H9 (cell line): ENCODE results near the gene ODAD4. TPM values are rescaled to one million over a fixed set of nuclear protein-coding genes. Genes with fewer than 3 reads are reported as not detected.

Experiments
- DNase-seq: peaks from one replicate; pipeline ENCODE4 v3.0.0-alpha.2; 2017
- H2AFZ ChIP-seq: one replicate; pipeline ENCODE4 v1.6.1; 2013; ENCODE audit warnings: mild to moderate bottlenecking, low read length, control low read depth, moderate library complexity
- H2AK5ac ChIP-seq: 2 replicates; pipeline ENCODE4 v1.6.1; 2013; ENCODE audit warnings: low read length, control low read depth, mixed read lengths; ENCODE audit not compliant: insufficient read length
- H2BK120ac ChIP-seq: one replicate; pipeline ENCODE4 v1.6.1; 2013; ENCODE audit warnings: low read depth, mild to moderate bottlenecking, low read length, control low read depth, inconsistent platforms; ENCODE audit not compliant: poor library complexity, severe bottlenecking
- H2BK12ac ChIP-seq: 2 replicates; pipeline ENCODE4 v1.6.1; 2013; ENCODE audit warnings: low read length, control low read depth, mixed read lengths, low read depth; ENCODE audit not compliant: insufficient read length
- H2BK15ac ChIP-seq: 2 replicates; pipeline ENCODE4 v1.6.1; 2013; ENCODE audit warnings: low read depth, low read length, control low read depth
- H2BK20ac ChIP-seq: one replicate; pipeline ENCODE4 v1.6.1; 2013; ENCODE audit warnings: low read depth, mild to moderate bottlenecking, low read length, control low read depth, inconsistent platforms; ENCODE audit not compliant: poor library complexity, severe bottlenecking
- H2BK5ac ChIP-seq: 2 replicates; pipeline ENCODE4 v1.6.1; 2013; ENCODE audit warnings: low read length, control low read depth, mixed read lengths; ENCODE audit not compliant: insufficient read length
- H3K14ac ChIP-seq: 2 replicates; pipeline ENCODE4 v1.6.1; 2013; ENCODE audit warnings: low read length, control low read depth; ENCODE audit not compliant: insufficient read depth
- H3K18ac ChIP-seq: 2 replicates; pipeline ENCODE4 v1.6.1; 2013; ENCODE audit warnings: low read depth, mild to moderate bottlenecking, mixed read lengths, low read length, control low read depth; ENCODE audit not compliant: insufficient read length
- H3K23ac ChIP-seq: 2 replicates; pipeline ENCODE4 v1.6.1; 2013; ENCODE audit warnings: low read length, control low read depth, mixed read lengths, low read depth; ENCODE audit not compliant: insufficient read length
- H3K23me2 ChIP-seq: 2 replicates; pipeline ENCODE4 v1.6.1; 2013; ENCODE audit warnings: low read depth, mild to moderate bottlenecking, mixed read lengths, low read length, control low read depth; ENCODE audit not compliant: insufficient read length, poor library complexity, severe bottlenecking
- H3K27ac ChIP-seq: 2 replicates; pipeline ENCODE4 v1.5.1; 2013; ENCODE audit warnings: low read length, control low read depth, mixed read lengths, low read depth; ENCODE audit not compliant: insufficient read length
- H3K27me3 ChIP-seq: 2 replicates; pipeline ENCODE4 v1.6.1; 2013; ENCODE audit warnings: low read length, control low read depth, inconsistent platforms; ENCODE audit not compliant: insufficient read depth
- H3K4ac ChIP-seq: 2 replicates; pipeline ENCODE4 v1.6.1; 2013; ENCODE audit warnings: low read depth, mild to moderate bottlenecking, control low read depth, inconsistent platforms, low read length, moderate library complexity
- H3K4me1 ChIP-seq: 2 replicates; pipeline ENCODE4 v1.6.1; 2013; ENCODE audit warnings: low read length, control low read depth, inconsistent platforms; ENCODE audit not compliant: insufficient read depth
- H3K4me2 ChIP-seq: 2 replicates; pipeline ENCODE4 v1.6.1; 2013; ENCODE audit warnings: low read length, control low read depth, mixed read lengths; ENCODE audit not compliant: insufficient read length, insufficient read depth
- H3K56ac ChIP-seq: 2 replicates; pipeline ENCODE4 v1.6.1; 2013; ENCODE audit warnings: low read depth, mild to moderate bottlenecking, mixed read lengths, low read length, control low read depth; ENCODE audit not compliant: insufficient read length
- H3K79me1 ChIP-seq: 2 replicates; pipeline ENCODE4 v1.6.1; 2013; ENCODE audit warnings: low read depth, mild to moderate bottlenecking, moderate library complexity, low read length, control low read depth, inconsistent platforms; ENCODE audit not compliant: insufficient read depth, poor library complexity, severe bottlenecking
- H3K79me2 ChIP-seq: 2 replicates; pipeline ENCODE4 v1.6.1; 2013; ENCODE audit warnings: low read length, control low read depth, inconsistent platforms; ENCODE audit not compliant: insufficient read depth
- H3K9ac ChIP-seq: 2 replicates; pipeline ENCODE4 v1.6.1; 2013; ENCODE audit warnings: low read length, control low read depth, mixed read lengths; ENCODE audit not compliant: insufficient read length; ENCODE audit errors: extremely low read depth
- H3K9me3 ChIP-seq: one replicate; pipeline ENCODE4 v1.6.1; 2013; ENCODE audit warnings: low read depth, low read length, inconsistent platforms; ENCODE audit not compliant: control insufficient read depth
- H3T11ph ChIP-seq: one replicate; pipeline ENCODE4 v1.6.1; 2013; ENCODE audit warnings: mild to moderate bottlenecking, low read length, control low read depth, inconsistent platforms
- H4K20me1 ChIP-seq: one replicate; pipeline ENCODE4 v1.6.1; 2013; ENCODE audit not compliant: control insufficient read depth, insufficient read length, insufficient read depth
- H4K5ac ChIP-seq: 2 replicates; pipeline ENCODE4 v1.6.1; 2013; ENCODE audit warnings: low read depth, mild to moderate bottlenecking, mixed read lengths, low read length, control low read depth; ENCODE audit not compliant: insufficient read length
- H4K8ac ChIP-seq: replicated peaks from 2 replicates; pipeline ENCODE4 v1.6.1; 2013; ENCODE audit warnings: low read length, control low read depth, mixed read lengths, low read depth; ENCODE audit not compliant: insufficient read length
- H4K91ac ChIP-seq: 2 replicates; pipeline ENCODE4 v1.6.1; 2013; ENCODE audit warnings: low read depth, mild to moderate bottlenecking, moderate library complexity, mixed read lengths, low read length, control low read depth; ENCODE audit not compliant: insufficient read length
- H3K27ac Mint-ChIP-seq, 3 experiments: 2 replicates in 2 of 3; 3 replicates in 1 of 3; pipeline ENCODE4 v1.8.0; 2020 to 2021; ENCODE audit warnings: mixed read lengths in 3 of 3, mild to moderate bottlenecking in 1 of 3, moderate library complexity in 1 of 3
- H3K27me3 Mint-ChIP-seq: 2 replicates; pipeline ENCODE4 v1.8.0; 2021; ENCODE audit warnings: low read depth, mild to moderate bottlenecking, moderate library complexity, mixed read lengths
- H3K36me3 Mint-ChIP-seq, 3 experiments: 2 replicates in 2 of 3; 3 replicates in 1 of 3; pipeline ENCODE4 v1.8.0; 2020 to 2021; ENCODE audit warnings: low read depth in 3 of 3, mixed read lengths in 3 of 3; ENCODE audit not compliant: insufficient read depth in 1 of 3
- H3K4me1 Mint-ChIP-seq, 2 experiments: 2 replicates each; pipeline ENCODE4 v1.8.0; 2020; ENCODE audit warnings: mixed read lengths in 2 of 2
- H3K4me3 Mint-ChIP-seq, 2 experiments: 2 replicates in 1 of 2; 3 replicates in 1 of 2; pipeline ENCODE4 v1.8.0; 2020 to 2021; ENCODE audit warnings: mild to moderate bottlenecking in 2 of 2, mixed read lengths in 2 of 2, moderate library complexity in 1 of 2
- H3K9me3 Mint-ChIP-seq, 2 experiments: 2 replicates in 1 of 2; 3 replicates in 1 of 2; pipeline ENCODE4 v1.8.0; 2020; ENCODE audit warnings: mild to moderate bottlenecking in 2 of 2, mixed read lengths in 2 of 2, moderate library complexity in 1 of 2
- CTCF ChIP-seq: fragments of 200-600 bp; sonication (generic); conservative IDR thresholded peaks from 3 replicates; pipeline ENCODE4 v1.8.0; 2021; ENCODE audit warnings: antibody characterized with exemption, mild to moderate bottlenecking
- WGBS: extraction: QIAGEN DNeasy Blood & Tissue Kit; methylation state at CpG from one replicate; pipeline ENCODE4 v1.1.7; 2013; ENCODE audit warnings: missing lambda C conversion rate, low lambda C conversion rate, mixed read lengths; ENCODE audit not compliant: insufficient read length; ENCODE audit errors: extremely low coverage; 5-methylcytosine and 5-hydroxymethylcytosine counted together
- total RNA-seq: library from RNA; stranded (reverse); gene quantifications from 2 replicates; pipeline ENCODE4 v1.2.1, GENCODE V29; 2021

ODAD4 gene
- total RNA-seq, 1 experiment from 2014 or later: 2.1 TPM

- no peak overlapping the region for H3K4me2 ChIP-seq
Observed at GRCh38 chr17:41943492-41943891, 13.1 kb downstream of the ODAD4 start.

More at GRCh38 chr17:41943492-41943891, 13.1 kb downstream of the ODAD4 start:
- Histone ChIP-seq H2BK120ac (no peak overlapping the region), H2AK5ac (no peak overlapping the region), H3T11ph (no peak overlapping the region), H3K14ac (no peak overlapping the region), H3K23ac (no peak overlapping the region), H3K79me2 (no peaks in the 10 kb centered on the region), H3K23me2 (no peaks in the 10 kb centered on the region), H3K18ac (no peak overlapping the region), H2BK5ac (no peak overlapping the region), H2BK12ac (no peak overlapping the region), H2BK15ac (no peak overlapping the region), H3K27ac (no peak overlapping the region), H4K91ac (no peak overlapping the region), H3K4me1 (no peaks in the 10 kb centered on the region), H3K9me3 (no peaks in the 10 kb centered on the region), H3K79me1 (no peaks in the 10 kb centered on the region), H4K8ac (no peak overlapping the region), H2BK20ac (no peak overlapping the region), H3K27me3 (no peaks in the 10 kb centered on the region), H3K4ac (no peak overlapping the region), H4K5ac (no peak overlapping the region), H4K20me1 (no peaks in the 10 kb centered on the region), H2AFZ (no peak overlapping the region), H3K9ac (no peak overlapping the region), H3K56ac (no peak overlapping the region)
- Mint-ChIP-seq H3K27ac (no peak overlapping the region; a peak in 2 of 7 replicates), H3K4me1 (no peaks in the 10 kb centered on the region; a peak in 1 of 4 replicates), H3K27me3 (no peaks in the 10 kb centered on the region), H3K9me3 (no peaks in the 10 kb centered on the region; a peak in 1 of 5 replicates), H3K36me3 (no peaks in the 10 kb centered on the region), H3K4me3 (no peak overlapping the region; a peak in 1 of 5 replicates)
- no peak for DNase-seq
- TF ChIP-seq CTCF: no peak
- no CpG with 5 or more reads among the region's 3 CpGs for WGBS
